Spleen (tissue), 7 donors: ENCODE results near the gene BBC3.
"Not testable (repeated sequence)": the region's sequence is repeated elsewhere in the genome, so short reads cannot be mapped to it uniquely, and the experiment has no call there.

Experiments used
- CTCF ChIP-seq, 11 experiments: fragments of 200-600 bp in 7 of 11; fragments of 450-650 bp in 4 of 11; sonication (generic) in 4 of 11; IDR thresholded peaks in 8 of 11; conservative IDR thresholded peaks in 3 of 11; 1 replicate in 7 of 11; 2 replicates in 4 of 11; pipeline versions ENCODE4 v1.4.0 to v1.8.0; 2016 to 2021; ENCODE audit warnings: antibody characterized with exemption in 11 of 11, inconsistent platforms in 4 of 11, mild to moderate bottlenecking in 1 of 11
- POLR2A ChIP-seq, 3 donors: fragments of 450-650 bp; IDR thresholded peaks; one replicate each; pipeline ENCODE4 v1.5.1; 2017; ENCODE audit warnings: antibody characterized with exemption in 3 of 3, mild to moderate bottlenecking in 1 of 3
- POLR2AphosphoS5 ChIP-seq, 3 donors: sonication (generic); formaldehyde crosslinking; IDR thresholded peaks; one replicate each; pipeline ENCODE4 v1.5.1; 2017; ENCODE audit warnings: antibody characterized with exemption in 3 of 3
- donor health status: DM: no; HTN: no; CAD: no; lungs with moderate emphysema.
- donor health status: DM: no; HTN: no; CAD: no.
- donor health status: DM: no; HTN: no; CAD: no.

GRCh38 chr19:47276513-47276912, 45.5 kb upstream of the BBC3 start:
- not testable (repeated sequence) for TF ChIP-seq CTCF (IDR thresholded peaks at IDR 0.05 in 8 of 11, conservative IDR thresholded peaks at IDR 0.05 in 3 of 11); POLR2AphosphoS5 (IDR thresholded peaks at IDR 0.05); POLR2A (IDR thresholded peaks at IDR 0.05)
